GM04504 (cell line): ENCODE data around the gene PDK3.
A peak's percentile ranks its signal among the peaks of the same experiment; 100 is the strongest.

Experiments
- DNase-seq: peaks from one replicate; pipeline ENCODE4 v3.0.0-alpha.2; 2012; ENCODE audit warnings: low read depth

The PDK3 gene

GRCh38 chrX:24464836-24465531, at the start of gene PDK3:
Gene PDK3, plus strand, starts transcription at chrX:24465286. Its CDS starts 170 bp downstream, at chrX:24465456.
- peak; percentile 23 for DNase-seq

- DNase-seq = no peak
These were observed 49.2 kb upstream of the PDK3 start for GRCh38 chrX:24415921-24416320.

- DNase-seq = no peak
These were observed 41.1 kb upstream of the PDK3 start for GRCh38 chrX:24423960-24424359.

GRCh38 chrX:24424948-24425347, 40.1 kb upstream of the PDK3 start:
- peak; percentile 20 for DNase-seq

GRCh38 chrX:24425806-24426205, 39.3 kb upstream of the PDK3 start:
- DNase-seq = no peak

DNA sequence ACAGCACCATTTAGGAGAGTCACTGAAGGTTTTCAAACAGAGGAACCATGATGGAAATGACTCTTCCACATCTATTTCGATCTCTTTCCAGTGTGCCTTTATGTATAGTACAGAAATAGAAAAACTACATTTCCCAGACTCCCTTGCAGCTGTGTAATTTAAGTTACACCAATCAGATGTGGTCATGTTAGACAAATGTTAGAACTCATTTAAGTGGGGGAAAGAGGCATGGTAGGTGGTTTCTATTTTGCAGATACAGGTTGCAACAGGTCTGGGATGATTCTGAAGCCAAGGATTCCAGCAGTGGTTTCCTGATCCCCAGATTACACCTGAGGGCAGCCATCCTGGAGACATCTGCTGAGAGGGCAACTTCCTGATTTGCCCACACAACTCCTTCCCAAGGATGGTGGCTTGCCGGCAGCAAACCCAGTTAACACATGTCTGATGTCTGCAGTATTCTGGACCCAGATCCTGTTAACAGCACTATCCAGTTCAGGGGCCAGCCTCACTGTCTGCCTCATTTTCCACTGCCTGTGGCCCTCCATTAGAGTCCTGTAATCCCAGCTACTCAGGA, 38.7 kb upstream of the PDK3 start:
- DNase-seq = no peak

- no peak for DNase-seq
These were observed 38.0 kb upstream of the PDK3 start for GRCh38 chrX:24426921-24427746.

- no peak for DNase-seq
These were observed 37.4 kb upstream of the PDK3 start for GRCh38 chrX:24427747-24428019.

- no peak for DNase-seq
These were observed 36.6 kb upstream of the PDK3 start for GRCh38 chrX:24428516-24428915.

DNA sequence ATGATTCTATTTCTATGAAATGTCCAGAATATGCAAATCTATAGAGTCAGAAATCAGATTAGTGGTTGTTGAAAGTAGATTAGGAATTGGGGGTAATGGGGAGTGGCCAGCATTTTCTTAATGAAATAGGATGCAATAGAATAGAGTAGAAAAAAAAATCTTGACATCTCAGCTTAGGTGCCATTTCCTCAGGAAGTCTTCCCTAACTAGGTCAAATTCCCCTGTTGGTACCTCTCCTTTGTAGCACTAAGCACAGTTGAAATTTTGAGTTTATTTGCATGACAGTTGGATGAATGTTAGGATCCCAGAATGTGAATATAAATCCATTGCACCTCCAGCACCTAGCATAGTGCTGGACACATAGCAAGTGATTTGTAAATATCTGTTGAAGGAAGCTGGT, 30.0 kb upstream of the PDK3 start:
- no peak for DNase-seq

GRCh38 chrX:24443918-24444317, 21.2 kb upstream of the PDK3 start:
- no peak for DNase-seq

DNA sequence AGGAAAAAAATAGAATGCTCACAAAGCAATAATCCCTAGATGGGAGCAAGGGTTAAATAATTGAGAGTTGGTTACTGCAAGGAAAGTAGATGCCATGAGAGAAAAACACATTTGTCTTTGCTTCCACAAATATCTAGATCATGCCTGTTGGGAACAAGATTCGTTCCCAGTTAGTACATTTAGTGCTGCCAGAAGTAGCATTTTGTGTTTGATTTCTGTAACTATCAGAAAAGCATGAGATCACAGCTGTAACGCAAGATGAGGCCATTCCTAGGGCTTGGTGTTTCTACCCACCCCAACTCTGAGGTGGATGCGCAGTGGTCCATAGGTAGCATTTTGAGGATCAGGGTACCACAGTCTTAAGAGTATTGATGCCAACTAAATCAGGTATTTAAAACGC, 20.4 kb upstream of the PDK3 start:
- no peak for DNase-seq

- DNase-seq = no peak
These were observed 16.3 kb upstream of the PDK3 start for GRCh38 chrX:24448762-24449250.

DNA sequence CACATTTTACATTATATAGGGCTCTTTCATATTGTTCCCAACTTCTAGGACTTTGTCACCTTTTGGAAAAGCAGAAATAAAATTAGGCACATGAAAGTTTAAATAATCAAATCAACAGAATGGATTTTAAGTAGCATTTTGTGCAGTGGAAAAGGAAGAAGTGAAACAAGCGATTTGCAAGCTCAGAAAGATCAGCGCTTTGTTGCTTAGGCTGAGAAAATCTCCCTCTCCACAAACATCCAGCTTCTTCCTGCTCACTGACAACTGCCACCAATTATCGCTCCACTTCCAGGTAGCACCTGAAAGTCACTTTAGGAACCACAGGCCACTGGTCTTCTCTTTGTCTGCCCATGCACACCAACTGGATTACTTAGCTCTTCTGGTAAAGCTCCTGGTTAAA, 2.0 kb upstream of the PDK3 start:
- no peak for DNase-seq

DNA sequence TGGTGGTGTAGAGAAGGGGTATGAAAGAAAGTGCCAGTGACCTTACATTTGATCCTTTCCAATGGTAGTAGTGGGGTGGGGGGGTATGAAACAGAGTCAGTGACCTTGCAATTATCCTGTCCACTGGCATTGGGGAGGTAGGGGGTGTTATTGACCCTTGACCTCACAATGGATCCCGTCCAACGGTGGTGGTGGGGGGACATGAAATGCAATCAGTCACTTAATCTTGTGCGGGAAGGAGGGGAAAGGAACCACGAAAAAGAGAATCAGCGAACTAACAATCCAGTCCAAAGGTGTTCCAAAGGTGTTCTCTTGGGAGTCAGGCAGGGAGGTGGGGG, 619 bp upstream of the PDK3 start:
- no peak for DNase-seq

DNA sequence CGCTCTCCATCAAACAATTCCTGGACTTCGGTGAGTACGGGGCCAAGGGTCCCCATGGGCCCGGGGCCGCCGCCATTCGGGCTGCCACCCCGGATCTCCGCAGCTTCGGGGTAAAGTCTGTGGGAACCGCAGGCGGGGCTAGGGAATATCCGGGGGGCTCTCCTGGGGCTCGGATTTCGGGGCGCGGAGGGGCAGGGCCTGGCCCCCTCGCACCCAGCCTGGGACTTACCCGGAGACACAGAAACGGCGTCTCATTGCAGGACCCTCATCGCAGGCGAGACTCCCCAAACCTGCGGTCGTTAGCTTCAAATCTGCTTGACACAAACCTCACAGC, 413 bp downstream of the PDK3 start:
- DNase-seq = no peak

GRCh38 chrX:24466025-24466424, 939 bp downstream of the PDK3 start:
- DNase-seq = no peak

DNA sequence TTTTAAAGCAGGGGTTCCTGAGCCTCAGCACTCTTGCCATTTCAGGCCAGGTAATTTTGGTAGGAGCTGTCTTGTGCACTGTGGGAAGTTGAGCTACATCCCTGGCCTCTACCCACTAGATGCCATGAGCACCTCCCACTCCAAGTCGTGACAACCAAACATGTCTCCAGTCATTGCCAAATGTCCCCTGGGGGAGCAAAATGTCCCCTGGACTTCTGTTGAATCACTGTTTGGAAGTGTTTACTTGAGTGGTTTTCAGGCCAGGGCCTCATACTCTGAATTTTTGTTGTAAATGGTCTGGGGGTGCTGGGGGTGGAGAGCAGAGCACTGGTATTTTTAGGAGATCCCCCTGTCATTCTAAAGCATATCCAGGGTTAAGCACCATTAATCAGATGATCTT, 3.2 kb downstream of the PDK3 start:
- DNase-seq = no peak

GRCh38 chrX:24471808-24472207, 6.7 kb downstream of the PDK3 start:
- DNase-seq = no peak

DNA sequence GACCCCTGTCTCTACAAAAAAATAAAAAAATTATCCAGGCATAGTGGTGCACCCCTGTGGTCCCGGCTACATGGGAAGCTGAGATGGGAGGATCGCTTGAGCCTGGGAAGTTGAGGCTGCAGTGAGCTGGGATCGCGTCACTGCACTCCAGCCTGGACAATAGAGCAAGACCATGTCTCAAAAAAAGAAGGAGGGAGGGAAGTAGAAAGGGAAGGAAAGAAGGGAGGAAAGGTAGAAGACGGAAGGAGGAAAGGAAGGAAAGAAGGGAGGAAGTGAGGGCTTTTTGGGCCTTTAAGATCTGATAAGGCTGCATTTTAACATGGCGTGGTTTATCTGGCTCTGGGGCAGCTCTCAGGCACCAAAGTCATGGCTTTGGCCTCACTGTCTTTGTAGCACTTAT, 10.4 kb downstream of the PDK3 start:
- no peak for DNase-seq

DNA sequence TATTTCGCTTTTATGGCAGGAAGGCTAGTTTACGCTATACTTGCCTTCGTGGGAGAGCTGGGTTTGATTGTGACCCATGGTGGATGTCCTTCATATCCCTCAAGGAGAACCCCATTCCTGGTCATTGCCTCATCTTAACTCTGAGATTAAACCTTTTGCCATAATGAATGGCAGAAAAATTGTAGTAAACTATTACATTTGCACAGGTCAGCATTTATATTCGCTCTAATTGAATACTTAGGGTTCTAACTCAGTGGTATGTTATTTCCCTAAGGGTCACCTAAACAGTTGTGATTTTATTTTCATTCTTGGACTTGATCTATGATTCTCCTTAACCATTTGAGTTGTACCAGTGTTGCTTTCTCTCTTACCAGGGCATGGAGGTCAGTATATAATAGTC, 13.4 kb downstream of the PDK3 start:
- DNase-seq = no peak

DNA sequence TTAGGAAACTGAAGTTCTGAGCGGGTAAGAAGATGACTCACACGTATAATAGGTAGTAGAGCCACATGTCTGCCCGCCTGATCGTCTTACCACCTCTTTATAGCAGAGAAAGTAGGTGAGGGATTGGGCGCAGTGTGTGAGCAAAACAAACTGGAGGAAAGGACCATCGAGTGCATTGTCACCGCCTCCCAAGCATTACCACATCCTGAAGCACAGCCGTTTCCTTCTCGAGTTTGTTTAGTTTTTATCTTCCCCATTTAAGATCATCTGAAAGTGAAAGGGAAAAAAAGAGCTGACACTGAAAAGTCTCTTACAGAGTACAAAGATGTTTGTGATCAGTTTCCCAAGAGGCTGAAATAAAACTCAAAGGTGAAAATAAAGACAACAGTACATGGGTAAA, 14.8 kb downstream of the PDK3 start:
- no peak for DNase-seq

DNA sequence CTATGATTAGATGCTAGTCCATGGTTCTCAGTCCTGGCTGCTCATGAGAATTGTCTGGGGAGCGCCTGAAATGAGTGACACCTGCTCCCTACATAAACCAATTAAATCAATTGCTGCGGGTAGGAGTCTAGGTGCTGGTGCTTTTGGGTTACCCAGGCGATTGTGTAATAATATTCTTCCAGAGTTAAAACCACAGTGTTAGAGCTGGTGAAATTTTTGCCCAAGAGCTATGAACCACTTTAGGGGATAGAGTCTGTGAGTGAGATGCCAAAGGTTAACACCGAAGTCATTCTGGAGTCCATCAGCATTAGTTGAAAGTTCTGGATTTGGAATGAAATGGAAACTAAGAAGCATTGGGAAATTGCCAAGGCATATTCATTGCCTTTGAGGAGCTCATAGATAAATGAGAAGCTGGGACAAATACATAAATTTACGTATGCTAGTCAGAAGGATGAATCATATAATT, 15.3 kb downstream of the PDK3 start:
- DNase-seq = no peak
